COLO829 (cell line): Measurements from ENCODE around the gene RXFP4.
"Not testable (repeated sequence)": the region's sequence is repeated elsewhere in the genome, so short reads cannot be mapped to it uniquely, and the experiment has no call there.

Source experiments
- DNase-seq: peaks from one replicate; pipeline ENCODE4 v3.0.0; 2012; ENCODE audit warnings: low spot score

RXFP4 gene, protein sequence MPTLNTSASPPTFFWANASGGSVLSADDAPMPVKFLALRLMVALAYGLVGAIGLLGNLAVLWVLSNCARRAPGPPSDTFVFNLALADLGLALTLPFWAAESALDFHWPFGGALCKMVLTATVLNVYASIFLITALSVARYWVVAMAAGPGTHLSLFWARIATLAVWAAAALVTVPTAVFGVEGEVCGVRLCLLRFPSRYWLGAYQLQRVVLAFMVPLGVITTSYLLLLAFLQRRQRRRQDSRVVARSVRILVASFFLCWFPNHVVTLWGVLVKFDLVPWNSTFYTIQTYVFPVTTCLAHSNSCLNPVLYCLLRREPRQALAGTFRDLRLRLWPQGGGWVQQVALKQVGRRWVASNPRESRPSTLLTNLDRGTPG

GRCh38 chr1:155940993-155941844, at the start of gene RXFP4:
Gene RXFP4, plus strand, starts transcription at chr1:155941638. Its CDS starts 72 bp downstream, at chr1:155941710.
- DNase-seq: no peak

DNA sequence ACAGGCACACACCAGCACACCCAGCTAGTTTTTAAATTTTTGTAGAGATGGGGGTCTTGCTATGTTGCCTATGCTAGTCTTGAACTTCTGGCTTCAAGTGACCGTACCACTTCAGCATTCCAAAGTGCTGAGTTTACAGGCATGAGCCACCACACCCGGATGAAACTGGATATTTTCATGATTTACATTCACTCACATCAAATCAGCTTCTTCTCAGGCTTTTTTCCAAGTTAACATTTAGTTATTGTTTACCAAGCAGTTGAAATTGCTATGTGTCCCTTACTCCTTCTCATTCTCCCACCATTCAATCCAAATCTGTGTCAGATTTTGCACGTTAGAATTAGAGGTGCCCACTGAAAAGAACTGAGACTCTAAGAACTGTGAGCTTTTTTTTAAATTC, 48.6 kb upstream of the RXFP4 start:
- DNase-seq: no peak

GRCh38 chr1:155893389-155894142, 47.9 kb upstream of the RXFP4 start:
- DNase-seq: peak; percentile 84

DNA sequence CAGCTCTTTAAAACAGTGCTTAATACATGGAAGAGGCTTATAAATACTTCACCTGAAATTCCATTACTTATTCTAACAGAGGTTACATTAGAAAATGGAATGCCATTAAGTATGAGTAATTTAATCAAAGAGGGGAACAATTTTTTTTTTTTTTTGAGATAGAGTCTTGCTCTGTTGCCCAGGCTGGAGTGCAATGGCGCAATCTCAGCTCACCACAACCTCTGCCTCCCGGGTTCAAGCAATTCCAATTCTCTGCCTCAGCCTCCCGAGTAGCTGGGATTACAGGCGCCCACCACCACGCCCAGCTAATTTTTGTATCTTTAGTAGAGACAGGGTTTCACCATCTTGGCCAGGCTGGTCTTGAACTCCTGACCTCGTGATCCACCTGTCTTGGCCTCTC, 45.8 kb upstream of the RXFP4 start:
- DNase-seq: not testable (repeated sequence)

GRCh38 chr1:155896476-155896875, 45.0 kb upstream of the RXFP4 start:
- not testable (repeated sequence) for DNase-seq

- DNase-seq: no peak
Measured at GRCh38 chr1:155897746-155898145, 43.7 kb upstream of the RXFP4 start.

- no peak for DNase-seq
Measured at GRCh38 chr1:155898888-155899287, 42.5 kb upstream of the RXFP4 start.

- DNase-seq: no peak
Measured at GRCh38 chr1:155899683-155900082, 41.8 kb upstream of the RXFP4 start.

DNA sequence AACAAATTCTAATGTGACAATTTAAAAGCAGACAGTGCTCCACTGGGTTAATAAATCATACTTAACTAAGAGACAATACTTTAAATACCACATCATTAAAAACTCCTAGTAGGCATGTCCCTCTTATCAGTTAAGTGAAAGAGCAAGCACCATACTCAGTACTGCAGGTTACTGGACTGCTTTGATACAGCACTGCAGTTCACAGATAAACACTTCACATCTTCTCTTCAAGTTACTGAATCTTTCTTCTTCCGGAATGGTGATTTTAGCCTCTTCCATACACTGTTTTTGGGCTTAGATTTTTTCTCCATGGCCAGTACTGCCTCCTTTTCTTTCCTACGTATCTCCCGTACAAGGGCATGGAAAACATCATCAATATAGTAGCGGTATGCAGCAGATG, 41.3 kb upstream of the RXFP4 start:
- DNase-seq: no peak

DNA sequence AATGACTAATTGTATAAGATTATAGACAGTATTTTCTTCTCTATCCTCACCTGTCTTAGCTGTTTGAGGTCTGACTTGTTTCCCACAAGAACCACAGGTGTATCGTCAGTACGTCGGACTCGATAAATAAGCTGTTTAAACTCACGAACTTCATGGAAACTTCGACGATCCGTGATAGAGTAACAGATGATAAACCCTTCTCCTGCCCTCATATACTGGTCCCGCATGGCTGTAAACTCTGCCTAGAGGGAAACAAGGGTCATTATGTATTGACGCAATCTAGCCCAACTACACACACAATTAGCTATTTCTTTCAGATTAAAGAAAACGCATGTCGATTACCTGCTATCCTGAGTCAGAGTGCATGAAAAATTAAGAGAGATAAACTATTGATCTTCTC, 37.2 kb upstream of the RXFP4 start:
- DNase-seq: no peak

GRCh38 chr1:155909894-155910293, 31.5 kb upstream of the RXFP4 start:
- DNase-seq: no peak

GRCh38 chr1:155910621-155911121, 30.8 kb upstream of the RXFP4 start:
- DNase-seq: no peak

DNA sequence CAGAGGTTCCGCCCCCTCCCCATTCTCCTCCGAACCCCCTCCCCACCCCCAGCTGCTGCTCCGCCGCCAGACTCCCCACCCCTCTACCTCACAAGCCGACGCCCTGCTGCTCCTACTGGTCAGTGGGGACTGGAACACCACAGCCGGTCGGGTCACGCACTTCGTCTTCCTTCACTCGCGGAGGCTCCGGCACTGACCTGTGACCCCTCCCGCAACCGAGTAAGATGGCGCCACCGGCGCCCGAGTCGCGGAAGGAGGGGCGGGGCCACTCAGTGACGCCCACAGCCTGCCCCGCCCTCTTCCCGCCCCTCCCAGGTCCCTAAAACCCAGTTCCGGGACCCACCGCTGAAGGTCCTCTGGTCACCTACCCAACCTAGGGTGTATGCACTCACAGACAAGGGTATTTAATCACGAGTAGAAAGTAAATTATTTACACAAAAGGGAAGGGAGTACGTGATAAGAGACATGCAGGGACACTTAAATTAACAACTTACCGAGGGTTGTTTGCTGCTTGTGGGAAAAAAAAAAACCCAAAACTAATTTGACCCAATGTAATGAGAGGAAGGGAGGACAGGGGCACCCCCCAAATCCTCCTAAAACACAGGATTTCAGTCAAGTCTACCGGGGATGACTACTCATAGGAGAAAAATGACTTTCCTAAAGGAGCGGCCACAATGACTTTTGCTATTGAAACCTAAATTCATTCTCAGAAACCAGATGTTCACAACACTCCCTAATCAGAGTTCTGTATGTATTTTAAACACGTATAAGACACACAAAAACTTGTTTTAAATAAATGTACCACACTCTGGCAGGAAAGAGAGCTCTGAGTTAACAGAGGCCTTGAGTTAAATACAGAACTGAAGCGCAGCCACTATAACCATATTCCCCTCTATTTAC, 30.0 kb upstream of the RXFP4 start, which contains the start of gene RIT1:
RIT1 (minus strand) TSS at position 194 of the 900 bp plus-strand sequence. CDS start 588 bp downstream, outside the sequence.
- peak; percentile 76 for DNase-seq

DNA sequence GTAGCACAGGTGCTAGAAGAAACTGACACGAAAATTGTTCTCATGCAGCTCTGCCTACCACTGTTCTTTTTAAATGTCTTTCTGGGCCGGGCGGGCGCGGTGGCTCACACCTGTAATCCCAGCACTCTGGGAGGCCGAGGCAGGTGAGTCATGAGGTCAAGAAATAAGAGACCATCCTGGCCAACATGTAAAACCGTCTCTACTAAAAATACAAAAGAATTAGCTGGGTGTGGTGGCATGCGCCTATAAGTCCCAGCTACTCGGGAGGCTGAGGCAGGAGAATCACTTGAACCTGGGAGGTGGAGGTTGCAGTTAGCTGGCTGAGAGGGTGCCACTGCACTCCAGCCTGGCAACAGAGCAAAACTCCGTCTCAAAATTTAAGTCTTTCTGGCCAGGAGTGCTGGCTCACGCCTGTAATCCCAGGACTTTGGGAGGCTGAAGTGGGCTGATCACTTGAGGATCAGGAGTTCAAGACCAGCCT, 29.3 kb upstream of the RXFP4 start:
- no peak for DNase-seq

DNA sequence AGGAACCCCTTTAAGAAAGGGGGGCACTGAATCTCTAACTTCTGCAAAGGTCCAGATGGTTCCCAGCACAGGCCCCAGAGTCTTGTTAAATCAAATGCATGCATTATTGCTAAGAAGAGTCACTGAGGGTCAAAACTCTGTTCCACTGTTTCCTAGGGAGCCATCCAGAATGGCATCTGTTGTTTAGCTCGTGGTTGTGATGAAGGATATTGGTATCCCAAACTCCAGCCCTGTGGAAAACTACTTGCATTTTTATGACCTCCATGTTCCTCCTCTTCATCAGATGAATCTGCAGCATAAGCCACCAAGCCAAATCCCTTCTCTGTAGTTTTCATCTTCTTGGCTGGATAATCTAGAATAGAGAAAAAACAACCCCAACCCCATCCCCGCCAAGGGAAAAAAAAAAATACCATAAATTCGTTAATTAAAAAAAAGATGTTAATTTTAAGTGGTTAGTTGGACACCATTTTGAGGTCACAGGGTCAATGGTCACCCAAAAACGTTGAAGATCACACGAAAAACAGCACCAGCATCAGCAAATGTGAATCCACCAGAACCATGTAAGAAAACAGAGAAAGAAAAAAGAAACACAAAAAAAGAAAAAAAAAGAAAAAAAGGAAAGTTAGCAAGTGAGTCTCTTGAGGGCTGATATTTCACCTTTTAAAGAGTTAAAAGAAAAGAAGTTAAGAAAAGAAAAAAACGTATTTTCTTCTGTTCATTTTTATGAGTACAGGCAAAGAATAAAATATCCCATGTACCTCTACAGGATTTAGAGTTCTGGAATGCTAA, 27.3 kb upstream of the RXFP4 start:
- no peak for DNase-seq

DNA sequence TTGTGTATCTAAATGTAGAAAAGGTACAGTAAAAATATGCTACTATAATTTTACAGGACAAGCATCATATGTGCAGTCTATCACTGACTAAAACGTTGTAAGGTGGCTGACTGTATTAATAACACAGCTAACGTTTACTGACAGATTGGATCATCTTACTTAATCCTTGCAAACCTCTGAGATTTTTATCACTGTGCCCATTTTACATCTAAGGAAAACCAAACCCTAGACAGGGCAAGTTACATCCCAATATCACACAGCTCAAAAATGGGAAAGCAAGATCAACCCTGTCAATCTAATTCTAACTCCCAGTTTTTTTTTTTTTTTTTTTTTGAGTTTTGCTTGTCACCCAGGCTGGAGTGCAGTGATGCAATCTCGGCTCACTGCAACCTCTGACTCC, 22.8 kb upstream of the RXFP4 start:
- no peak for DNase-seq

- no peak for DNase-seq
Measured at GRCh38 chr1:155919801-155920200, 21.6 kb upstream of the RXFP4 start.

DNA sequence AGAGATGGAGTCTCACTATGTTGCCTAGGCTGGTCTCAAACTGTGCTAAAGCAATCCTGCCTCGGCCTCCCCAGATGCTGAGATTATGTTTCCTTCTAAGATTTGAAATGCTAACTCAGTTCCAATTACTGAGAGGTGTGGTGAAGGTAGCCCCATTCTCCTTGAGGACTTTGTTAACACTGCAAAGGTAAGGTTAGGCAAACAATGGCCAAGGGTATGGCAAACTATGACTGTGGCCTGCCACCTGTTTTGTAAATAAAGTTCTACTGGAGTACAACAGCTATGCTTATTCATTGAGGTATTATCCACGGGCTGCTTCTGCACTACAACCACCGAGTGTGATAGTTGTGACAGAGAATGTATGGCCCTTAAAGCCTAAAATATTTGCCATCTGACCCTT, 20.7 kb upstream of the RXFP4 start:
- no peak for DNase-seq

GRCh38 chr1:155925506-155925905, 15.9 kb upstream of the RXFP4 start:
- no peak for DNase-seq

- DNase-seq: no peak
Measured at GRCh38 chr1:155929057-155929456, 12.4 kb upstream of the RXFP4 start.
